ENCODE measurements around the gene TWSG1. TPM values are rescaled to one million over a fixed set of nuclear protein-coding genes. Genes with fewer than 3 reads are reported as not detected.

Gene TWSG1
- polyA plus RNA-seq, 2 of the 4 experiments (the other 2 are of a cell fraction), result 20.6 to 38.3 TPM

- TF ChIP-seq HMGXB4 (CRISPR knock-in tag; IDR thresholded peaks at IDR 0.05; ENCODE audit: borderline replicate concordance), result no peak
- no peak for TF ChIP-seq MAFK (IDR thresholded peaks at IDR 0.05; ENCODE audit: partially characterized antibody)
- no peak for TF ChIP-seq HEYL (CRISPR knock-in tag; IDR thresholded peaks at IDR 0.05)
- no peak for TF ChIP-seq EP300 (IDR thresholded peaks at IDR 0.05)
- no peak for TF ChIP-seq HOXB5 (CRISPR knock-in tag; IDR thresholded peaks at IDR 0.05)
- TF ChIP-seq, protein P1, sequence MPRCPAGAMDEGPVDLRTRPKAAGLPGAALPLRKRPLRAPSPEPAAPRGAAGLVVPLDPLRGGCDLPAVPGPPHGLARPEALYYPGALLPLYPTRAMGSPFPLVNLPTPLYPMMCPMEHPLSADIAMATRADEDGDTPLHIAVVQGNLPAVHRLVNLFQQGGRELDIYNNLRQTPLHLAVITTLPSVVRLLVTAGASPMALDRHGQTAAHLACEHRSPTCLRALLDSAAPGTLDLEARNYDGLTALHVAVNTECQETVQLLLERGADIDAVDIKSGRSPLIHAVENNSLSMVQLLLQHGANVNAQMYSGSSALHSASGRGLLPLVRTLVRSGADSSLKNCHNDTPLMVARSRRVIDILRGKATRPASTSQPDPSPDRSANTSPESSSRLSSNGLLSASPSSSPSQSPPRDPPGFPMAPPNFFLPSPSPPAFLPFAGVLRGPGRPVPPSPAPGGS (IDR thresholded peaks at IDR 0.05), result no peak
- TF ChIP-seq, protein P2, sequence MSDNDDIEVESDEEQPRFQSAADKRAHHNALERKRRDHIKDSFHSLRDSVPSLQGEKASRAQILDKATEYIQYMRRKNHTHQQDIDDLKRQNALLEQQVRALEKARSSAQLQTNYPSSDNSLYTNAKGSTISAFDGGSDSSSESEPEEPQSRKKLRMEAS (IDR thresholded peaks at IDR 0.05), result no peak
- no peak for TF ChIP-seq REST (IDR thresholded peaks at IDR 0.05)
Measured at GRCh38 chr18:9436206-9436929, 101.8 kb downstream of the TWSG1 start (continued).

- no peak for ATAC-seq
Measured at GRCh38 chr18:9437021-9437437, 102.5 kb downstream of the TWSG1 start.

DNA sequence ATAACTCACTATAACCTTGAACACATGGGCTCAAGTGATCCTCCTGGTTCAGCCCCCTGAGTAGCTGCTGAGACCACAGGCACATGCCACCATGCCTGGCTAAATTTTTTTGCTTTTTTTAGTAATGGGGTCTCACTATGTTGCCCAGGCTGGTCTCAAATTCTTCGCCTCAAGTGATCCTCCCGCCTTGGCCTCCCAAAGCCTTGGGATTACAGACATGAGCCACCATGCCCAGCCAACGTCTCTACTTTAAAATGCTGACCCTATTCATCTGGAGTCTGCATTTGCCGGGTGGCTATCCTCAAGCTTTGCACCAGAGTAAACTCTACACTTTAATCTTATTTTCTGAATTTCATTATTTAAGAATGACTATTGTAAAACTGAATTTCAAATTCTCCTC lies 103.1 kb downstream of the TWSG1 start:
- Histone ChIP-seq H3K4me1 (no peaks in the 10 kb centered on the region), H3K4me3 (no peak overlapping the region), H3K4me2 (no peak overlapping the region), H3K9me3 (no peaks in the 10 kb centered on the region), H3K27ac (no peak overlapping the region)
- ChIA-PET POLR2A (no interaction called here), CTCF (no interaction called here)
- ATAC-seq (no peak), FAIRE-seq (no peak), DNase-seq (ENCODE audit: low read depth in 1 of 2, low spot score in 1 of 2) (no peak)
- WGBS (ENCODE audit: missing lambda C conversion rate), result 87% methylated on average over 4 of the region's 4 CpGs
- TF ChIP-seq BHLHE40 (IDR thresholded peaks at IDR 0.05; ENCODE audit: low read depth, low read length) (no peak), HOXB13 (CRISPR knock-in tag; IDR thresholded peaks at IDR 0.05; ENCODE audit: low read depth) (no peak), CBX2 (IDR thresholded peaks at IDR 0.05; ENCODE audit: borderline replicate concordance, low read depth) (no peak), MAZ (IDR thresholded peaks at IDR 0.05; ENCODE audit: borderline replicate concordance, low read depth, low read length) (no peak), POLR2AphosphoS2 (conservative IDR thresholded peaks at IDR 0.05; ENCODE audit: low read length) (no peak), NFE2L2 (conservative IDR thresholded peaks at IDR 0.05; ENCODE audit: low read length) (no peak), MYC (IDR thresholded peaks at IDR 0.05; ENCODE audit: borderline replicate concordance, low read length) (no peak)
- TF ChIP-seq, protein P3, sequence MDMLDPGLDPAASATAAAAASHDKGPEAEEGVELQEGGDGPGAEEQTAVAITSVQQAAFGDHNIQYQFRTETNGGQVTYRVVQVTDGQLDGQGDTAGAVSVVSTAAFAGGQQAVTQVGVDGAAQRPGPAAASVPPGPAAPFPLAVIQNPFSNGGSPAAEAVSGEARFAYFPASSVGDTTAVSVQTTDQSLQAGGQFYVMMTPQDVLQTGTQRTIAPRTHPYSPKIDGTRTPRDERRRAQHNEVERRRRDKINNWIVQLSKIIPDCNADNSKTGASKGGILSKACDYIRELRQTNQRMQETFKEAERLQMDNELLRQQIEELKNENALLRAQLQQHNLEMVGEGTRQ (IDR thresholded peaks at IDR 0.05), result no peak

More at GRCh38 chr18:9437021-9437437, 102.5 kb downstream of the TWSG1 start:
- no peak overlapping the region for H3K27ac ChIP-seq
- TF ChIP-seq NPAS2 (CRISPR knock-in tag; IDR thresholded peaks at IDR 0.05; ENCODE audit: borderline replicate concordance), result no peak
- TF ChIP-seq RAD21 (conservative IDR thresholded peaks at IDR 0.05 in 1 of 2, IDR thresholded peaks at IDR 0.05 in 1 of 2), result no peak
- TF ChIP-seq FOXS1 (CRISPR knock-in tag; IDR thresholded peaks at IDR 0.05), result no peak
- TF ChIP-seq, protein P4, sequence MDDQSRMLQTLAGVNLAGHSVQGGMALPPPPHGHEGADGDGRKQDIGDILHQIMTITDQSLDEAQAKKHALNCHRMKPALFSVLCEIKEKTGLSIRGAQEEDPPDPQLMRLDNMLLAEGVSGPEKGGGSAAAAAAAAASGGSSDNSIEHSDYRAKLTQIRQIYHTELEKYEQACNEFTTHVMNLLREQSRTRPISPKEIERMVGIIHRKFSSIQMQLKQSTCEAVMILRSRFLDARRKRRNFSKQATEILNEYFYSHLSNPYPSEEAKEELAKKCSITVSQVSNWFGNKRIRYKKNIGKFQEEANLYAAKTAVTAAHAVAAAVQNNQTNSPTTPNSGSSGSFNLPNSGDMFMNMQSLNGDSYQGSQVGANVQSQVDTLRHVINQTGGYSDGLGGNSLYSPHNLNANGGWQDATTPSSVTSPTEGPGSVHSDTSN (IDR thresholded peaks at IDR 0.05), result no peak
- TF ChIP-seq KDM5A (IDR thresholded peaks at IDR 0.05), result no peak
- no peak for TF ChIP-seq SREBF2 (IDR thresholded peaks at IDR 0.05)
- DNase-seq (ENCODE audit: low read depth in 1 of 2, low spot score in 1 of 2) (no peak), FAIRE-seq (no peak)
- no peaks in the 10 kb centered on the region for H3K4me1 ChIP-seq
- no peak overlapping the region for H3K4me2 ChIP-seq
- 92% methylated on average over 5 of the region's 5 CpGs for WGBS (ENCODE audit: missing lambda C conversion rate)
- POLR2A ChIA-PET, result no interaction called here
- H3K9me3 ChIP-seq, result no peaks in the 10 kb centered on the region
- H3K4me3 ChIP-seq, result no peak overlapping the region
- CTCF ChIA-PET, result no interaction called here
